D341Med (cell line): ENCODE results near the gene ADH7.

Experiments used
- DNase-seq: peaks from one replicate; pipeline ENCODE4 v3.0.0; 2012; ENCODE audit warnings: low spot score

The ADH7 gene

DNA sequence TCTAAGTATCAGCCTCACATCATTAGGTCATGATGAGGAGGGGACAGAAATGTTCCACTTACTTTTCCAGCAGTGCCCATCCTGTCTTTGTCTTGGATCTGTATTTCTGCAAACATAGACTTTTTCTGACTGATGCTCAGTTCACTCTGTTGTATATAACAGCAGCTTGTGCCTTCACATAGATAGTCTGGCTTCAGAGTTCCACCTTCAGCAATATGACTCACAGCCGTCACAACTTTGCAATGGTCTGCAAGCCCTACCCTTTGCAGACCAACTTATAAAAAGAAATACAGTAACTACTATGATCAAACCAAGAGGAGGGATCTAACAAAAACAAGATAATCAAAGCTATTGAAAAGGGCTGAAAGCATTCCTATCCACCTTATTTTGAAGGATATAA, at the start of gene ADH7:
TSS of gene ADH7 (minus strand) at position 189 of the 400 bp plus-strand sequence. CDS start at position 80, 109 bp downstream.
- DNase-seq, result no peak

DNA sequence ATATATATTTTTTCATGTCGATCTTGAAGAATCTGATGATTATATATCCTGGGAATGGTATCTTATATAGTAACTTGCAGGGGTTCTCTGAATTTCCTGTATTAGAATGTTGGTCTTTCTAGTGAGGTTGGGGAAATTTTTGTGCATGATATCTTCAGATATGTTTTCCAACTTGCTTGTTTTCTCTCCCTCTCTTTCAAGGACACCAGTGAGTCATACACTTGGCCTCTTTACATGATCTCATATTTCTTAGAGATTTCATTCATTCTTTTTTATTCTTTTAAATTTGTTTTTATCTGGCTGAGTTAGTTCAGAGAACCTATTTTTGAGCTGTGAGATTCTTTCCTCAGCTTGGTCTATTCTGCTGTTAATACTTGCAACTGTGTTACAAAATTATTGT, 48.5 kb upstream of the ADH7 start:
- no peak for DNase-seq

DNA sequence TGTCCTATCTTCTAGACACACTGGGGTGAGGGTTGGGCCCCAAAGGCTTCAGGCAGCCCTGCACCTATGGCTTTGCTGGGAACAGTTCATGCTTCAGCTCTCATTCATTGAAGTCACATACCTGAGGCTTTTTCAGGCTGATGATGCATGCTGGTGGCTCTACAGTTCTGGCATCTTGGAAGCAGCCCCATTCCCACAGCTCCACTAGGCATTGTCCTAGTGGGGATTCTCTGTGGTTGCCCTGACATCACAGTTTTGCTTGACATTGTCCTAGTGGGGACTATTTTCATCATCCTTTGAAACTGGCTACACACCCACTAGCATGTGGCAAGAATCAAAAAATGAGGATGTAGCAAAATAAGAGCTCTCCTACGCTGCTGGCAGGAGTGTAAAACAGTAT, 38.0 kb upstream of the ADH7 start:
- no peak for DNase-seq

DNA sequence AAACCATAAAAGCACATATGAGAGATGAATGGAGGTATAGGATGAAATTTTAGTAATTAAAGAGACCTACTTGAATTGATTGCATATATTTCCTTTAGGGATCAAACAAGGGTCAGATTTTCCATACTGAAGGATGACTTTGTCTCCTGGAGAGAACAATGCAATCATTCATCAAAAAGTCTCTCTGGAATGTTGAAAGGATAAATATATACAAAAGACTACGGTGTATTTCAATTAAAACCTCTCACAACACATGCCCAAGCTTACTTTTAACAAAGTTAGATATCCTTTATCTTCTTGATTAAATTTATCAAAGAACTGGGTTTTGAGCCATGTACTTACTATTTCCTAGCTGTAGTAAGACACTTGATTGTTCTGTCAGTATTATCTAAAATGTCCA, 36.8 kb upstream of the ADH7 start:
- DNase-seq, result no peak

DNA sequence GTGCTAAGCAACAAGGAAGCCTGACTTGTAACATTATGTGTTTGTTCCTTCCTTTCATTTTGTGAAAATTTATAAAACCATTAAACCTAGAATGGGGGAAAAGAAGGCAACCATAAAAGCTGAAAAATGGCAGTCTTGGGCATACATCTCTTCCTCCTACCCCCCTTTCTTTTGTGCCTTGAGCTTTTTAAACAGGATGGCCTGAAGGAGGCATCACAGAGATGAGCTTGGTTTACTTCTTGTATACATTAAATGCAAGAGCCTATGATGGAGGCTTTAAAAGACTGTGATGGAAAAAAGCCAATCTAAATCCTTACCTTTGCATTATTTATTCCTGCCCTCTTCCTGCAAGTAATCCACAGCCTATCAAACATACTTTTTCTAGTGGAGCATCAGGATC, 36.2 kb upstream of the ADH7 start:
- DNase-seq, result no peak

DNA sequence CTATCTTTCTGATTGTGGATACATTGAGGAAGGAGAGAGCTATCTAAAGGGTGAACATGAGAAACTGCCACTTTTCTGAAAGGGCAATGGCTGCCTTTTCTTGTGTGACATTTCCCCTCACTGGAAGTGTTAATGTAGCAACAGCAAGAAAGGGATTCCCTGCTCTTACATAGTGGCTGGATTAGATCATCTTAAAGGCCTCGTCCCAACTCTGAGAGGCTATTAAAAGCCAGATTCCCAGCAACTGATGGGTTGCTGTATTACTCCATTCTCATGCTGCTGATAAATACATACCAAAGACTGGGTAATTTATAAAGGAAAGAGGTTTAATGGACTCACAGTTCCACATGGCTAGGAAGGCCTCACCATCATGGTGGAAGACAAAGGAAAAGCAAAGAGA, 33.7 kb upstream of the ADH7 start:
- no peak for DNase-seq

DNA sequence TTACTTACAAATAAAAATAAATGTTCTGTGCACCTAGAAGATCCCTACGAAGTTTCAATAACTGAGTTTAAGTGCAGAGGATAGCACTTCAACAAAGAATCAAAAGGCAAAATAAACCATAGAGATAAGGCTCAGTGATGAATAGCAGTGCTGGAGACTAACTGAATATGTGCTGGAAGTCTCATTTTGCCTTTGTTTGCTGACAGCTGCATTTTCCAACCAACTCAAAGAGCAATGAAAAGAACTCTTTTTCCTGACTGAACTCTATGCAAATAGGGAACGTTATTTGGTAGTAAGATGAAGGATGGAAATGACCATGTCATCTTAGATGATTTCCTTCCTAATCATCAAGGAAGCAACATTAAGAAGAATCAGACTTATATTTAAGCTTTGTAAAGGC, 32.7 kb upstream of the ADH7 start:
- DNase-seq, result no peak

DNA sequence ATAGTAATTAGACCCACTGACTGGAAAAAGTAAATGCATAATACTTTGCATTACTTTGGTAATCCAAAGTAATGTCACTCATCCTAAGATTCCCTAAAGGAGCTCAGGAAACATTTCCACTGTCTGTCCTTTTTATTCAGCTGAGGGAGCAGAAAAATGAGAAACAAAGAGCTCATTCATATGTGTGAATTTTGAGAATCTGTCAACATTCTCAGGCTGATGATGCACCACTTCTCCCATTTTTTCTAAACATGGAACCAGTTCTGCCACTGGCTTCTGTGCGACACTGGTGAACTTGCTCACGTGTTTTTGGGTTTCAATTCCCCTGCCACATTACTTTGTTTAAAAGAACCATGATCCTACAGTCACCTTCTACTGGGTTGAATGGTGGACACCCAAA, 28.4 kb upstream of the ADH7 start:
- DNase-seq, result no peak

DNA sequence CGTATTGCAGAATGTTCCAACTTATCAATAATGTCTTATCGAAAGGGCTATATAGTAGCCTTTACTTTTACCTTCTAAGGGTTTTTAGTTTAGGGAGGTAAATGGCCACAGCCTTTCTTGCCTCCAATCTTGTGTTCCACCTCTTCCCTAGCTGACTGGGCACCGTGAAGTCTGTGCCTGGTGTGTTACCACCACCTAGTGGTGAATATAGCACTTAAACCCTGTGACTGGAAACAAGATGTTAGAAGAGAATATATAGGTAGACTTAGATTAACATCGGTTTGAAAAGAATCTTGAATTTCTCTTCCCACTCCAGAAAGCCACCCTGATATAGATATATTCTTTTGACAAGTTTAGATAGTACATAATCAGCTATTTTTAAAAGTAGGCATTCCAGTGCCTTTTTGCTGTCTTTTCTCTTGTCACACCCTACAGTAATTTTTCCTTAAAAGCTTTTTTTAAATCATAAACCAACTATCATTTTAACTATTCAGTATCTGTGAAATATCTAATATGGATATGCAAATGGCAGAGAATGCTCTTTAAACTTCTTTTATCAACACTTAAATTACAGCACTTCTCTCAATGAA, 27.8 kb upstream of the ADH7 start:
- peak; percentile 78 for DNase-seq

DNA sequence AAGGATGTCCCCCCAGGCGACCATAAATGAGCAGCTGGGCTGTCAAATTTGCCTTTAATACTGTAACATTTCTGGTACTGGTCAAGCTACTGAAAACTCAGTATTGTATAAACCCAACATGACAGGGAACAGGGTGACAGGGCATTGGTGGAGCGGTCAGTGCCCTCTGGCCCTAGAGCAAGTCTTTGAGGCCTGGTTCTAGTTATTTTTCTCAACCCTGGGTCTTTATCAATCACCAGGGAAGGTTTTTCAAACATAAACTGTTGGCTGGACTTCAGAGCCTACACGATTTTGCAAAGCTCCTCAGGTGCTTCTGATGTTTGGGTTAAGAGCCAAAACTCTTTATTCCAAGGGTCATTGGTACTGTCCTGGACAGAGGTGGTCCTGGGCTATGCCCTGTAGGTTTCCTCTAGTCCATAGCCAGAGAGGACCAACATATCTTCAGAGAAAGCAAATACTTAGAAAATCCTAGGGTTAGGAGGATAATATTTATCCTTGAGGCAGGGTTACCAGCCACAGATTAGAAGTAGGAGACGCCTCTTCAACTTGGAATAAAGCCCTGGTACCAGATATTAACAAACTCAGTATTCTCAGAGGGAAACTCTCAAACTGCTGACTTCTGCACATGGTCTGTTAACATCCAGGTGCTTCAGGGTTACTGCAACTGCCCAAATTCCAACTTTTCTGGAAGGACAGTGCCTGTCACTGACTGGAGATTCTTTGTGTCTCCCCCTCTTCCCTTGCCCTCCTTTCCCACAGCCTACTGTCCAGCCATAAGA, 26.7 kb upstream of the ADH7 start:
- DNase-seq, result no peak

DNA sequence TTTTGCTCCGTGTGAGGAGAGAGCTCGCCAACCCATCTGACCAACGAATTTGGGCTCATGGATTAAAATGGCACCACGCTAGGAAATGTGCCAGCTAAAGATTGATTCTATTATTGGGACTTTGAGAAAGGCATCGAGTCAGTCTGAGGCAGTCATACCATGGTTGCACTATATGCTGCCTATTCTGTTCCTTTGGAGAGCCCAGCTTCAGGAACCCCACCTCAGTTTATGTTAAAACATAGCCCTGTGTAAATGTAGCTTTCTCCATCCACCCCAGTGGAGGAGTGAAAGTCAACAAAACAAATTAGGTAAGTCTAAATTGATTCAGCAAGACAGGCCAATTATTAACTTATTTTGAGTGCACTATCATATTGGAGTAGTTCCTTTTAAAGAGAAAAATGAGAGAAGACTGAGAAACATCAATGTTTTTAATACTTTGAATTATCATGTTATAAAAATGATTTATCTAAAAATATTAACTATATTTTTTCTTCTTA, 24.5 kb upstream of the ADH7 start:
- DNase-seq, result no peak

DNA sequence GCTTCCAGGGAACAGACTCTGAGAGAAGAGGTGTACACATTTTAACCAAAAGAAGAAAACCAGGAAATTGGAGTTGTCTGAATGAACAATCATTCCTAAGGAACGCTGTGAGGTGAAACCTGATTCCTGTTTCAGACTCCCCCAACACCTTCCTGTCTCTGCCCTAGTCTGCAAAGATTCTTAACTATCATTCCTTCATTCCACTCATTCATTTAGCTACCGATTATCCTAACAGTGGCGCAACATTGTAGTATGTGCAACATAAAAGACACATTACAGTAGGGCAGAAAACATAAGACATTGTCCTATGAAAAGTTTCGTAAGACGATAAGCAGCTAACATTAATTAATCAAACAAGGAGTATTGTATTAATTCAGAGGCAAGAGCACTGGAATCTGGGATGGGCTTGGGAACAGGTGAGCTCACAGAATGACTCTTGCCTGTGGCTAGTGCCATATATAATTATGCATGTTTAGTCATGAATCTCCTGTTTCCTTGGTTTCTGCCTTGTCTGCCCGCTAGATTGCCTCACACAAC, 23.8 kb upstream of the ADH7 start:
- no peak for DNase-seq

DNA sequence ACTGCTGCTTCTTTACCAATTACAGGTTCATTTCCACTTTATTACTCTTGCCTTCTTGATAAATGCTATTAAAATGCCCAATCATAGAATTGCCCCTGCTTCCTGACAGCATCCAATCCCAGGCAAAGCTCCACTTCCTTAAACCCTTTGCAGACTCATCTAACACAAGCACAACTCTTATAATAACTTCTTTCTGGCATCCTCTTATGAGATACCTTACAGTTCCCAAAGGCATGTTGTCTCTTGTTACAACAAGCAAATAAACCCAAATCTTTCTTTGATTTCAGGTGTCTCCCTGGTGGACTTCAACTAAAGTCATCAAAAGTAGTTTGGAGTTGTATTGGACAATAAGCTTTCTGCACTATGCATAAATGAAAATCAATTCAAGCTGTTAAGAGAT, 22.5 kb upstream of the ADH7 start:
- no peak for DNase-seq

DNA sequence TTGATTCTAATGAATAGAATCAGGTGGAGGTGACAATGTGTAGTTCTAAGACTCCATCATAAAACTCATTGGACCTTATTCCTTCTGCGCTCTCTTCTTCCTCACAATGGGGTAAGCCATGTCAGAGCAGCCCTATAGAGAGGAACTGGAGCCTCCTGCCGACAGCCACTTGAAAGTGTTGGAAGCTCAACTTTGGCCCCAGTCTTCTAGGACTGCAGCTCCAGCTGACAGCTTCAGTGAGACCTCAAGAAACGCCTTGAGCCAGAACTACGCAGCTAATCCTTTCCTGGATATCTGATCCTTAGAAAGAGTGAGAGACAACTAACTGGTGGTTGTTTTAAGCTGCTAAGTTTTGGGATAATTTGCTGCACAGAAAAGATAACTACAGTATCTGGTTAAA, 22.1 kb upstream of the ADH7 start:
- DNase-seq, result no peak

DNA sequence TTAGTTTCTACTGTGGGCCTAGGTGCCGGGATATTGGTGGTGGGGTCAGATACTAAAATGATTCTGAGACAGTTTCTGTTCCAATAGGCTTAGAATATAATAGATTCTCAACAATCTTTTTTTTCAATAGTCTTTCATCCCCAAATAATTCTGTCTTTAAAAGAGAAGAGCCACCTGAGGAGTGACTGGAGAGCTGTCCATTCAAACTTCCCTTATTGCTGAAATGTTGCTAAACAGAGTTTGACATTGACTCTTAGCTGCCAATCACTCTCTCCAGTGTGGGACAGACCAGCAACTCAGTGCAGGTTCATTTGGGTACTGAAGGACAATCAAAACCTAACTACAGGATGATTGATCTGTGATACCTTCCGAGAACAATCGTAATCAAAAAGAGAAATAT, 12.4 kb upstream of the ADH7 start:
- no peak for DNase-seq

DNA sequence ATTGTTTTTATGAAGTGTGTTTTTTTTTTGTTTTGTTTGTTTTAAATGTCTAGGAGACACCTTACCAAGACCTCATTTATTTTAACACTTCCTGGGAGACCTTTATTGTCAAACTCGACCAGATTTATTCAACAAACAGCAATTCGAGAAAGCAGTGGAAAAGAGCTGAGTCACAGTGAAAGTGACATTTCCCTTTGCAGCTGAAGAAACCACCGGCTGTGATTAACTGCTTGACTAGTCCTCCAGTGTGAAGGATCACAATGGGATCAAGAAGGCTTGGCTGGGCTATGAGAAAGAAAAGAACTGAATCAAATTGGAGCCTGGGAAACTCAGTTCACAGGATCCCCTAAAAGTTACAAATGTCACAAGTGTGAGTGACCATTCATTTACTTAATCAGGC, 11.9 kb upstream of the ADH7 start:
- no peak for DNase-seq

DNA sequence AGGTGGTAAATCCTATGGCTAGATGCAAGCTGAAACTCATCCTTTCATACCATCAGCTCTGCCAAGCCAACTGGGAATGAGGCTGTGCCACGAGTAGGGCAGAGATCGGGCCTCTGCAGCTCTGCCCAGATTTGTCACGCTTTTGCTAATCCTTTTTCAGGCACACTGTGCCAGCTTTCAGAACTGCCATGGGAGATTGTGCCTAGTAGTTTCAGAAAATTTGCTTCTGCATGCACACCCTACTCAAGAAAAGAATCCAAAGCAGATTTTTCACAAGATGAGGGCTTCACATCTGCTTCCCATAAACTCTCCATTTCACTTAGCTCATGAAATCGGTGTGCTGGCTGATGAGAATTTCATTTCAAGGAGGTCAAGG, 3.3 kb upstream of the ADH7 start:
- DNase-seq, result no peak

DNA sequence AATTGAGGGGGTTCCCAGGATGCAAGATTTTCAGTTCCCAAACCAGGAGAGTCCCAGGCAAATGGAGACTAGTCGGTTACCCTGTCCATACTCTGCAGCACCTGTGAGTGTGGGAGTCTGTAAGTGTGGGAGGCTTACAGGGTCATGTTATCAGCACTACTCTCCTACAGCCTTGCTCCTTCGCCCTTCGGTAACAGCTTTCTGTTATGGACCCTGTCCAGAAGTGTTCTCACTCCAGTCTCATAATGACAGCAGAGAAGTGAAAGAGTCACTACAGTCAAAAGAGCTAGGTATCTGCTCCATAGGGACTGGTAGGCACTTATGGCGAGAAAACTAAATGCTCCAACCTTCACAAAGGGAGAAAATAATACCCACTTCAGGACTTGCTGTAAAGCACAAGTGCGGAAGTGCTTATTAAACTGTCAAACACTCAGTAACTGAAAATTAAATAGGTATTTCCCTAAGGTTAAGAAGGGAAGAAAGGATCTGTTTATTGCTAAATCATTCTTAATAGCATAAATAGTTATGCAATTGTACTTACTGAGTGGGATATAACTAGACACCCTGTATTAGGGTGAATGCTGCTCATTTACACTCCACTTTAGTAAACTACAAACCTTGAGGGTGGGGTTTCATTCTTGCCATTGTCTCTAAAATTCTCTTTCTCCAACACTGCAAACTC, 2.7 kb upstream of the ADH7 start:
- DNase-seq, result no peak

DNA sequence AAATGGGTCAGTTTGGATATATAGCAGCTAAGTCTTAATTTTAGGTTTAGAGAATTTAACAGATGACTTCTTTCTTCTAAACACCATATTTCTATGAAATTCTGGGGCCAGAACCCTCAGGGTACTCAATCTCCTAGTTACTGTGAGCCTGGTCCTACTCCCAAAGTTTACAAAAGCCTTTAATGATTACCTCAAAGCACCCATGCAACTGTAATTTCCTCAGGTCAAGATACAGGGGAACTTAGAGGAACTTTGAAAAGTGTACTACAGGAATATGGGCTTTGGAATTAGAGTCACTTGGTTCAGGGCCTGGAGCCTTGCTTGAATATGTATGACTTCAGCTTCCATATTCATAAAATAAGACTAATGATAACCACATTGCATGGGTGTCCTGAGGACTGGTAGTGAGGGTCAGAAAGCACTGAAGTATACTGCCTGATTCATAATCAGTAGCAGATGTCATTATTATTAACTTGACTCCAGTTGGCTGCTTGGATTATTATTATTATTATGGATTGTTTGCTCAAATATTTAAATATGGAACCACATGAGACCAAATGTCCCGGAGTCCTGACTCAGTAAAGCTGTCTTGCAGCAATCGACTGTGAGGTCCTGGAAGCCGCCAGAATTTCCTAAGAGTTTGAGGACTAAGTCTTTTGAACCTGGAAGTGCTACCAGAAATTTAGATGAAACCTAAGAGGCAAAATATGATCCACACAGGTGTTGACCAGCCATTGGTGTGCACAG, 2.0 kb upstream of the ADH7 start:
- DNase-seq, result no peak

DNA sequence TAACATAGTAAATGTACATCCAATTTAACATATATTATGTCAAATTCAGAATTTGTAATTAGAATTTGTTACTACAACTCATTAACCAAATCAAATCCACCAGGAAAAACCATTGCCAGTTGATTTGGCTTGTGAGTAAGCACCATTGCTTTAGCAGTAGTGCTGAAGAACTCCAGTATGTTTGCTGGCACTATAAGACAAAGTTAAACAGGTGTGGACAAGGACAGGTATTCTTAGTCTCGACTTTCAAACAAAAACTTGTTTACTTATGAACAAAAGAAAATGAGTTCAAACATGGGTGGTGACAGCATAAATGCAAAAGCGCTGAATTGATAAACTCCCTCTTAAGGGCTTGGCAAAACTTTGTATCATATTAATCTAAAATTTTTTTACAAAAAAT, 1.3 kb upstream of the ADH7 start:
- no peak for DNase-seq

DNA sequence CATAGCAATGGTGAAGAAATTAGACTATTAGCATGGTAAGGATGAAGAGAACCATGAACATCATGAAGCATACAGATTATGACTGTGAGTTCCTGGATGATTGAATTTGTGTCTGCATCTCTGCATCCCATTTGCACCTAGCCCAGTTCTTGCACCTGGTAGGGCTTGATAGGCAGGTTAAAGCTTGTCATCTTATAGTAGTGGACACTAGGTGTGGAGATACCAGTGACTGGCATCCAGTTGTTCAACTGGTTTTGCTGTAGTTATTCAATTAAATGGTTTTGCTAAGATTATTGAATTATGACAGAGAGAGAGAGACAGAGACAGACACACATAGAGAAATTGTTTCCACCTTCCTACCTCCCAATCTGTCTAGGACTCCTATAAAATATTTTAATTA, 5.0 kb downstream of the ADH7 start:
- DNase-seq, result no peak

DNA sequence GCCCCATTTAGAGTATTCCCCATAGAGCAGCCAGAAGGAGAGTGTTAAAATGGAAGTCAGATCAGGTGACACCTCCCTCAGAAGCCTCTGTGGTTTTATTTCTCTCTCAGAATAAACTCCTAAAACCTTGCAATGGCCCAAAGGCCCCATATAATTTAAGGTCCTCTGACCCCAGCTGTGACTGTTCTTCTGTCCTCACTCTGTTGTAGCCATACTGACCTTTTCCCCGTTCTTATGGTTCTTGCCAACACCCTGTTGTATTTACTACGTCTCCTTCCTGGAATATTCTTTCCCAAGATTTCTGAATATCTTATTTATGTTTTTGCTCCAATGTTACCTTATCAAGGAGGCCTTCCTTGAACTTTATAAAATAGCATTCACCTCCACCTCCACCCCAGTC, 18.0 kb downstream of the ADH7 start:
- no peak for DNase-seq
